HTERT RPE-1 (cell line): Measurements from ENCODE around the gene NUDT16L1.
"Not testable (repeated sequence)": the region's sequence is repeated elsewhere in the genome, so short reads cannot be mapped to it uniquely, and the experiment has no call there.

Source experiments
- in situ Hi-C: fragments of 300-500 bp; cut with MboI; formaldehyde crosslinking; loops from 4 replicates; pipeline ENCODE4 v1.14.3; 2020; ENCODE audit warnings: low sequenced_read_pairs

NUDT16L1 gene

GRCh38 chr16:4693296-4693955 is at the start of gene NUDT16L1:
NUDT16L1 (plus strand) TSS chr16:4693562; CDS start chr16:4693727, 165 bp downstream.
- in situ Hi-C loops: no loop called here

GRCh38 chr16:4646773-4647643 is 46.4 kb upstream of the NUDT16L1 start:
- in situ Hi-C loops: no loop called here

- in situ Hi-C loops: no loop called here
Observed at GRCh38 chr16:4647644-4647980, 45.8 kb upstream of the NUDT16L1 start.

GRCh38 chr16:4648917-4649316 is 44.4 kb upstream of the NUDT16L1 start:
- in situ Hi-C loops: no loop called here

- in situ Hi-C loops: no loop called here
Observed at GRCh38 chr16:4649744-4650442, 43.5 kb upstream of the NUDT16L1 start.

- in situ Hi-C loops: not testable (repeated sequence)
Observed at GRCh38 chr16:4650443-4651074, 42.8 kb upstream of the NUDT16L1 start.

GRCh38 chr16:4651827-4652226 is 41.5 kb upstream of the NUDT16L1 start:
- in situ Hi-C loops: no loop called here

GRCh38 chr16:4652561-4652960 is 40.8 kb upstream of the NUDT16L1 start:
- in situ Hi-C loops: no loop called here

GRCh38 chr16:4654011-4654963 is 39.1 kb upstream of the NUDT16L1 start:
- in situ Hi-C loops: no loop called here

GRCh38 chr16:4654964-4655590 is 38.3 kb upstream of the NUDT16L1 start:
- in situ Hi-C loops: no loop called here

GRCh38 chr16:4655801-4656200 is 37.6 kb upstream of the NUDT16L1 start:
- in situ Hi-C loops: no loop called here

- in situ Hi-C loops: no loop called here
Observed at GRCh38 chr16:4656221-4656620, 37.1 kb upstream of the NUDT16L1 start.

- in situ Hi-C loops: no loop called here
Observed at GRCh38 chr16:4656695-4657686, 36.4 kb upstream of the NUDT16L1 start.

- in situ Hi-C loops: no loop called here
Observed at GRCh38 chr16:4659363-4660353, 33.7 kb upstream of the NUDT16L1 start.

GRCh38 chr16:4660454-4661007 is 32.8 kb upstream of the NUDT16L1 start:
- in situ Hi-C loops: no loop called here

GRCh38 chr16:4661661-4662060 is 31.7 kb upstream of the NUDT16L1 start:
- in situ Hi-C loops: no loop called here

- in situ Hi-C loops: no loop called here
Observed at GRCh38 chr16:4663465-4663776, 29.9 kb upstream of the NUDT16L1 start.
